Peyer's patch (tissue), 4 donors: Measurements from ENCODE around the gene DNAJB14.

Experiments used
- POLR2A ChIP-seq, 2 donors: fragments of 450-650 bp; IDR thresholded peaks; one replicate each; pipeline ENCODE4 v1.5.1; 2017; ENCODE audit warnings: antibody characterized with exemption in 2 of 2, mild to moderate bottlenecking in 2 of 2, moderate library complexity in 2 of 2
- TF ChIP-seq, protein P1 (sequence below), 6 experiments: fragments of 450-650 bp in 4 of 6; fragments of 200-600 bp in 2 of 6; sonication (generic) in 1 of 6; IDR thresholded peaks; one replicate each; pipeline ENCODE4 v1.5.1; 2017 to 2019; ENCODE audit warnings: antibody characterized with exemption in 6 of 6, mild to moderate bottlenecking in 3 of 6, moderate library complexity in 1 of 6

DNA sequence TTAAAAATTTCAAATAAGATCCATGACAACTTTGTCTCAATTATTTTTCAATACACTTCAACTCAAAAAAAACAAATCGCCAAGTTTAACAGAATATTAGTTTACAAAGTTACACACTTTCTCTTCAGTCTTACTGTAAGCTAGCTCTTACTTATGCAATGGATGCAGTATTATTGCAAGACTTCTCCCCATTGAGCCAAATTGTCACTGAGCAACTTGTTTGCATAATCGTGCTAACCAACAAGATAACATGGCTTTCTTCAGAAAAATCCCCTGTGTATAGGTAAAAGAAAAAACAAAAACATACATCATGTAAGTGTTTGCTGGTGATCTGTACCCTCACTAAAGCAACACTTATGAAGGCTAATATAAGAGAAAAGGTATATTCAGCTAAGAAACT is 18.9 kb downstream of the DNAJB14 start:
- TF ChIP-seq, protein P1, sequence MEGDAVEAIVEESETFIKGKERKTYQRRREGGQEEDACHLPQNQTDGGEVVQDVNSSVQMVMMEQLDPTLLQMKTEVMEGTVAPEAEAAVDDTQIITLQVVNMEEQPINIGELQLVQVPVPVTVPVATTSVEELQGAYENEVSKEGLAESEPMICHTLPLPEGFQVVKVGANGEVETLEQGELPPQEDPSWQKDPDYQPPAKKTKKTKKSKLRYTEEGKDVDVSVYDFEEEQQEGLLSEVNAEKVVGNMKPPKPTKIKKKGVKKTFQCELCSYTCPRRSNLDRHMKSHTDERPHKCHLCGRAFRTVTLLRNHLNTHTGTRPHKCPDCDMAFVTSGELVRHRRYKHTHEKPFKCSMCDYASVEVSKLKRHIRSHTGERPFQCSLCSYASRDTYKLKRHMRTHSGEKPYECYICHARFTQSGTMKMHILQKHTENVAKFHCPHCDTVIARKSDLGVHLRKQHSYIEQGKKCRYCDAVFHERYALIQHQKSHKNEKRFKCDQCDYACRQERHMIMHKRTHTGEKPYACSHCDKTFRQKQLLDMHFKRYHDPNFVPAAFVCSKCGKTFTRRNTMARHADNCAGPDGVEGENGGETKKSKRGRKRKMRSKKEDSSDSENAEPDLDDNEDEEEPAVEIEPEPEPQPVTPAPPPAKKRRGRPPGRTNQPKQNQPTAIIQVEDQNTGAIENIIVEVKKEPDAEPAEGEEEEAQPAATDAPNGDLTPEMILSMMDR (IDR thresholded peaks at IDR 0.05), result no peak
- TF ChIP-seq POLR2A (IDR thresholded peaks at IDR 0.05), result no peak
